GM12864 (cell line): ENCODE data around the gene LRRC10.
A peak's percentile ranks its signal among the peaks of the same experiment; 100 is the strongest.

Experiments used
- DNase-seq: peaks from one replicate; pipeline ENCODE4 v3.0.0-alpha.2; 2011; ENCODE audit warnings: low read depth
- H3K4me3 ChIP-seq: 2 replicates; pipeline ENCODE4 v1.5.1; 2011; ENCODE audit warnings: mild to moderate bottlenecking, low read depth, low read length, control low read depth
- CTCF ChIP-seq: IDR thresholded peaks from 2 replicates; pipeline ENCODE4 v1.5.1; 2011; ENCODE audit warnings: low read depth, mild to moderate bottlenecking, moderate library complexity, low read length, control low read depth, inconsistent platforms; ENCODE audit errors: missing control alignments

LRRC10 gene

GRCh38 chr12:69641546-69641945 is 30.8 kb upstream of the LRRC10 start:
- no peak overlapping the region for H3K4me3 ChIP-seq
- DNase-seq: no peak
- TF ChIP-seq CTCF: no peak

GRCh38 chr12:69639400-69640016 is 28.8 kb upstream of the LRRC10 start:
- peak; percentile 31 for DNase-seq
- H3K4me3 ChIP-seq: no peak overlapping the region
- peak; percentile 92 for TF ChIP-seq CTCF

- no peak overlapping the region for H3K4me3 ChIP-seq
- DNase-seq: no peak
- TF ChIP-seq CTCF: peak; percentile 30
Measured at GRCh38 chr12:69633061-69633460, 22.4 kb upstream of the LRRC10 start.

- DNase-seq: no peak
- TF ChIP-seq CTCF: peak; percentile 35
Measured at GRCh38 chr12:69630191-69630590, 19.5 kb upstream of the LRRC10 start.

GRCh38 chr12:69627501-69627900 is 16.8 kb upstream of the LRRC10 start:
- TF ChIP-seq CTCF: no peak
- DNase-seq: no peak
- no peak overlapping the region for H3K4me3 ChIP-seq

More at GRCh38 chr12:69630191-69630590, 19.5 kb upstream of the LRRC10 start:
- no peak overlapping the region for H3K4me3 ChIP-seq

GRCh38 chr12:69623970-69624369 is 13.3 kb upstream of the LRRC10 start:
- TF ChIP-seq CTCF: no peak
- no peak overlapping the region for H3K4me3 ChIP-seq
- no peak for DNase-seq

GRCh38 chr12:69621551-69621950 is 10.8 kb upstream of the LRRC10 start:
- DNase-seq: no peak
- no peak for TF ChIP-seq CTCF

More at GRCh38 chr12:69621551-69621950, 10.8 kb upstream of the LRRC10 start:
- no peak overlapping the region for H3K4me3 ChIP-seq
